T-helper 2 cell treated with Interferon-gamma antibody and Interleukin-4, amounts not matched to agents 5 μg/mL and 100 μg/mL, for 36 hours (primary cell): Measurements from ENCODE around the gene ARPP19.
"Not testable (repeated sequence)": the region's sequence is repeated elsewhere in the genome, so short reads cannot be mapped to it uniquely, and the experiment has no call there.

Source experiments
- DNase-seq: peaks from one replicate; pipeline ENCODE4 v3.0.0; 2021; ENCODE audit warnings: low spot score
- H3K27ac Mint-ChIP-seq: one replicate; pipeline ENCODE4 v1.8.0; 2021; ENCODE audit warnings: mild to moderate bottlenecking, mixed read lengths
- H3K27me3 Mint-ChIP-seq: one replicate; pipeline ENCODE4 v1.8.0; 2021; ENCODE audit warnings: low read depth, mixed read lengths
- H3K36me3 Mint-ChIP-seq: one replicate; pipeline ENCODE4 v1.8.0; 2021; ENCODE audit warnings: low read depth, mixed read lengths
- H3K4me1 Mint-ChIP-seq: one replicate; pipeline ENCODE4 v1.8.0; 2021; ENCODE audit warnings: low read depth, mixed read lengths
- H3K4me3 Mint-ChIP-seq: one replicate; pipeline ENCODE4 v1.8.0; 2022; ENCODE audit warnings: mild to moderate bottlenecking, moderate library complexity, mixed read lengths
- H3K9me3 Mint-ChIP-seq: one replicate; pipeline ENCODE4 v1.8.0; 2021; ENCODE audit warnings: mixed read lengths

ARPP19 gene

GRCh38 chr15:52568601-52569585 is at the start of gene ARPP19:
TSS of gene ARPP19 (minus strand) at chr15:52569030. CDS start at chr15:52568892, 138 bp downstream.
- DNase-seq, result peak; percentile 83
- Mint-ChIP-seq H3K9me3 (no peaks in the 10 kb centered on the region), H3K4me1 (peaks cover 27% of the 10 kb centered on the region), H3K36me3 (peaks cover 16% of the 10 kb centered on the region), H3K4me3 (peak within 1 kb of the TSS; percentile 90), H3K27me3 (no peaks in the 10 kb centered on the region), H3K27ac (peak within 1 kb of the TSS; percentile 96)

DNA sequence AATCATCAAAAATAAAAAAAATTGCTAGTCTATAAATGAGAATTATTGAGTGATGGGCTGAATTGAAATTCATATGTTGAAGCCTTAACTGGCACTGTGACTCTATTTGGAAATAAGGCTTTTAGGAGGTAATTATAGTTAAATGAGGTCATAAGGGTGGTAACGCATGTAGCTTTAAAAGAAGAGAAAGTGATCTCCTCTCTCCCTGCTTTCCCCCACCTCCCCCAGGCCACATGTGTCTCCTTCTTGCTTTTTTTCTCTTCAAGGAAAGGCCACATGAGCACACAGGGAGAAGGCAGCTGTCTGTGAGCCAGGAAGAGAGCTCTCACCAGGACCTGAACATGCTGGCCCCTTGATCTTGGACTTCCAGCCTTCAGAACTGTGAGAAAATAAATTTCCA is 48.2 kb upstream of the ARPP19 start:
- no peaks in the 10 kb centered on the region for H3K27me3 Mint-ChIP-seq
- no peak for DNase-seq

DNA sequence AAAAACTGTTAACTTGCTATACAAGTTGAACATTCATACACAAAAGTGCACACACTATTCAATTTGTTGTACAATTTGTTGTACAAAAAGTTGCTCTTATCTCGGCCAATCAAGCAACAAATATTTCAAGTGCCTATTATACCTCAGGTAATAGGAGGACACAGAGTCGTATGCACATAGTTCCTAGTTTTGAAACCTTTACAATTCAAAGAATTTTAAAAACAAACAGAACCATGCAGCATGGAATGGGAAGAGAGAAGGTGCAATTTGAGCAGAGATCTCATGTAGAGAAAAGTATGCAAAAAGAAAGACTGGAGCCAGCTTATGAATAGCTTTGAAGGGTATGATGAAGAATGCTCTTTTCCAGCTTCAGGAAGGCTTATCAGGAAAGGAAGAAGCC is 46.5 kb upstream of the ARPP19 start:
- no peak for DNase-seq
- peaks cover 1% of the 10 kb centered on the region for H3K4me1 Mint-ChIP-seq
- H3K27ac Mint-ChIP-seq, result no peak overlapping the region
- no peak overlapping the region for H3K4me3 Mint-ChIP-seq
- peaks cover 20% of the 10 kb centered on the region for H3K36me3 Mint-ChIP-seq
- no peaks in the 10 kb centered on the region for H3K27me3 Mint-ChIP-seq
- H3K9me3 Mint-ChIP-seq, result no peaks in the 10 kb centered on the region

More for the DNA sequence above, 48.2 kb upstream of the ARPP19 start:
- H3K9me3 Mint-ChIP-seq, result no peaks in the 10 kb centered on the region
- no peak overlapping the region for H3K27ac Mint-ChIP-seq
- H3K4me1 Mint-ChIP-seq, result peaks cover 3% of the 10 kb centered on the region
- H3K4me3 Mint-ChIP-seq, result no peak overlapping the region
- peaks cover 19% of the 10 kb centered on the region for H3K36me3 Mint-ChIP-seq

DNA sequence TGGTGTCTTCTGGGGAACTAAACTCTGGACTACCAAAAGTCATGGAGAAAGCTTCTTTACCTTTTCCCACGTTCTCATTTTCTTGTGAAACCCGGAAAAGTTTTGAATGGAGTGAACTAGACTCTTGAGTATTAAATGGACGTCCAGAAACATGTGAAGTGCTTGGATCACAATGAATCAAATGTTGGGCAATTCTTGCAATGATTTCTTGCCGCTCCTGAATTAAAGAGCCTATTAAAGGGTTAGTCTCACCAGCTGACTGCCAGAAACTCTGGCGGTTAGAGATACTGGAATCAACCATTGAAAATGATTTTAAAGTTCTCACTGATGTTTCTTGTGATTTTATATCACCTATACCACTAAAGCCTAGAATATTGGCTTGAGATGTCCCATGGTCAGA is 40.8 kb upstream of the ARPP19 start:
- H3K9me3 Mint-ChIP-seq, result no peaks in the 10 kb centered on the region
- H3K4me1 Mint-ChIP-seq, result no peaks in the 10 kb centered on the region
- no peak overlapping the region for H3K27ac Mint-ChIP-seq
- H3K27me3 Mint-ChIP-seq, result no peaks in the 10 kb centered on the region
- no peak for DNase-seq
- peaks cover 17% of the 10 kb centered on the region for H3K36me3 Mint-ChIP-seq
- no peak overlapping the region for H3K4me3 Mint-ChIP-seq

DNA sequence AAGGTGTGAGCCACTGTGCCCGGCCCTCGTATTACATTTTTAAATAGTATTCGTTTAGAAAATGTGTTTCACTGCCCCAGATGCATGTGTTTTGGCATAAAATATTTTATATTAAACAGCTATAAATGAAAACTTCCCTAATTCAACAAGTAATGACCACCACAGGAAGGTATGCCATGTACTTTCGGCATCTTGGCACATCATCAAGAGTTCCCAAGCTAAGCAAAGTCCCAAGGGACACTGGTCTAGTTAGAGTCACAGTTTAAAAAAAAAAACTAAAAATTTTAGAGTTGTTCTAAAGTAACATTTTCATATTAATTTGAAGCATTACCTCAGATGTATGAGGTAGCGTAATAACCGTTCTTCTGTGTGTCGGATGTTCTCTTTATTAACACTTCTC is 15.6 kb upstream of the ARPP19 start:
- DNase-seq, result no peak
- H3K27ac Mint-ChIP-seq, result no peak overlapping the region
- H3K27me3 Mint-ChIP-seq, result no peaks in the 10 kb centered on the region
- no peak overlapping the region for H3K4me3 Mint-ChIP-seq
- H3K4me1 Mint-ChIP-seq, result no peaks in the 10 kb centered on the region
- no peaks in the 10 kb centered on the region for H3K9me3 Mint-ChIP-seq
- H3K36me3 Mint-ChIP-seq, result peaks cover 10% of the 10 kb centered on the region

DNA sequence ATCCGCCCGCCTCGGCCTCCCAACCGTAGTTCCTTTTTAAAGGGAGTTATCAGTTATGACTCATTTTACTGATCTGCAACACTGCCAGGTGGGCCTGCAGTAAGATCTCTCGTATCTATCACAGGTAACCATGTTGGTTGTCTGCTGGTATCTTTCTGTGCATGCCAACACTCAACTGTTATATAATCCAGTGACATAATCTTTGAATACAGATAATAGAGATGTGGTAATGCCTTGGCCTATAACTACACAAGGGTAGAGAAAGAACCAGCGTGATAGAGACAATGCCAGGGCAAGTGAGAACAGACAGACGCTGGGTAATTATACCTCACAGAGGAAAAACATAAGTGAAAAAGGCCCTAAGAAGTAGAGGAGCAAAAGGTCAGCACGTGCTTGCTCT is 11.0 kb upstream of the ARPP19 start:
- Mint-ChIP-seq H3K9me3 (no peaks in the 10 kb centered on the region), H3K4me3 (no peak overlapping the region), H3K36me3 (peaks cover 7% of the 10 kb centered on the region), H3K27ac (no peak overlapping the region), H3K4me1 (peaks cover 1% of the 10 kb centered on the region), H3K27me3 (no peaks in the 10 kb centered on the region)
- DNase-seq, result no peak

DNA sequence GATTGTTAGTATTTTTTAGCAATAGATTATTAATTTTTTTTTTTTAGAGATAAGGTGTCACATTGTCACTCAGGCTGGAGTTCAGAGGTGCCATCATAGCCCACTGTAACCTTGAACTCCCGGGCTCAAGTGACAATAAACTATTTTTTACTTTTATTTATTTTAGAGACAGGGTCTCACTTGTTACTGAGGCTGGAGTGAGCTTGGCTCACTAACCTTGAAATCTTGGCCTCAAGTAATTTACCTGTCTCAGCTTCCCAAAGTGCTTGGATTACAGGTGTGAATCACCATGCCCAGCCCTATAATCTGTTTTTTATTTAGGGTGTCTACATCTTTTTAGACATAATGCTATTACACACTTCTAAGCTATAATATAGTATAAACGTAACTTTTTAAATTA is 7.9 kb upstream of the ARPP19 start:
- no peak for DNase-seq
- H3K4me1 Mint-ChIP-seq, result peaks cover 1% of the 10 kb centered on the region
- H3K9me3 Mint-ChIP-seq, result no peaks in the 10 kb centered on the region
- H3K27ac Mint-ChIP-seq, result no peak overlapping the region
- no peak overlapping the region for H3K4me3 Mint-ChIP-seq
- H3K27me3 Mint-ChIP-seq, result no peaks in the 10 kb centered on the region
- peaks cover 3% of the 10 kb centered on the region for H3K36me3 Mint-ChIP-seq

DNA sequence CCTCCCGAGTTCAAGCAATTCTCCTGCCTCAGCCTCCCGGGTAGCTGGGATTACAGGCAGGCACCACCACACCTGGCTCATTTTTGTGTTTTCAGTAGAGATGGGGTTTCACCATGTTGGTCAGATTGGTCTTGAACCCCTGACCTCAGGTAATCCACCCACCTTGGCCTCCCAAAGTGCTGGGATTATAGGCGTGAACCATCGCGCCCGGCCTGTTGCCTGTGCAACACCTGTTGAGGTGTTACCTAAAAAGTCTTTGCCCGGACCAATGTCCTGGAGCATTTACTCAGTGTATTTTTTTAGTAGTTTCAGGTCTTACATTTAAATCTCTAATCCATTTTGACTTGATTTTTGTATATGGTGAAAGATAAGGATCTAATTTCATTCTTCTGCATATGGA is 6.7 kb upstream of the ARPP19 start:
- not testable (repeated sequence) for H3K9me3 Mint-ChIP-seq, H3K27me3 Mint-ChIP-seq, DNase-seq, H3K36me3 Mint-ChIP-seq, H3K4me3 Mint-ChIP-seq, H3K27ac Mint-ChIP-seq, H3K4me1 Mint-ChIP-seq

GRCh38 chr15:52575072-52575471 is 6.2 kb upstream of the ARPP19 start:
- no peaks in the 10 kb centered on the region for H3K27me3 Mint-ChIP-seq
- no peak for DNase-seq
- peaks cover 2% of the 10 kb centered on the region for H3K36me3 Mint-ChIP-seq
- no peaks in the 10 kb centered on the region for H3K9me3 Mint-ChIP-seq
- H3K27ac Mint-ChIP-seq, result no peak overlapping the region
- no peak overlapping the region for H3K4me3 Mint-ChIP-seq
- peaks cover 1% of the 10 kb centered on the region for H3K4me1 Mint-ChIP-seq

- H3K27me3 Mint-ChIP-seq, H3K36me3 Mint-ChIP-seq, H3K4me1 Mint-ChIP-seq, H3K4me3 Mint-ChIP-seq, H3K9me3 Mint-ChIP-seq, DNase-seq, H3K27ac Mint-ChIP-seq: not testable (repeated sequence)
Observed at GRCh38 chr15:52574623-52575022, 5.8 kb upstream of the ARPP19 start.

DNA sequence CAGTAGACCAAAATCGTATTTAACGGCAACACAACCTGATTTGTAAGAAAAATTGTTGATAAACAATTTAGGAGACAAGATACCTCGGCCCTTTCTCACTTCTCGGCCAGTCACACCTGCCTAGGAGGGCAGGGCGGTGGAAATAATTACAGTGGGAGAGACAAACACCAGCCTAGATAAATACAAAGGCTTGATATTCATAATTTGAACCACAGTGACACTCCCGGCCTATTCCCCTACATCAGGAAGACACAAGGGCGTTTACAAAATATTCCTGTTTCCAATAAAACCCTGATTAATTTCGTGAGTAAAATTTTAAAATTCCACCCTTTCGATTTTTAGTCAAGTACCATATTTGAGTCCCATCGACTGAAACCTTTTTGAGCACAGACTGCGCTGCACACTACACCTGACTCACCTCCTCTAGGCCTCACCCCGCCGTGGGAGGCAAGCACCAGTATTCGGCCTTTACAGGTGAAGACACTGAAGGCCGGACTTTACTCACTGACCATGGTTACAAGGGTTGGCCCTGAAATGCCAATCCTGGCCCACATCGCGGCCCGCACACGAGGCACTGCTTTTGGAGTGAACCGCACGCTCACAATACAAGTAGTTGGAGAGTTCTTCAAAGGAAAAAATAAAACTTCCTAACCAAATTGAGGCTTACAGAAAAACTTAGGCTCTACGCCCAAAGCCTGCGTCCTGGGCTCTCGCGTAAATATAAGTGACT is 794 bp downstream of the ARPP19 start:
- Mint-ChIP-seq H3K9me3 (no peaks in the 10 kb centered on the region), H3K4me1 (peaks cover 33% of the 10 kb centered on the region), H3K4me3 (peak overlapping the region; percentile 90), H3K27ac (peak overlapping the region; percentile 93), H3K27me3 (no peaks in the 10 kb centered on the region), H3K36me3 (peaks cover 19% of the 10 kb centered on the region)
- DNase-seq, result peak; percentile 39

- Mint-ChIP-seq H3K9me3 (no peaks in the 10 kb centered on the region), H3K4me1 (peaks cover 38% of the 10 kb centered on the region), H3K4me3 (peak overlapping the region; percentile 90), H3K27ac (peak overlapping the region; percentile 55), H3K27me3 (no peaks in the 10 kb centered on the region), H3K36me3 (peaks cover 25% of the 10 kb centered on the region)
- no peak for DNase-seq
Observed at GRCh38 chr15:52566889-52567288, 1.9 kb downstream of the ARPP19 start.

- not testable (repeated sequence) for DNase-seq, H3K27me3 Mint-ChIP-seq, H3K9me3 Mint-ChIP-seq
- peak overlapping the region; percentile 52 for H3K27ac Mint-ChIP-seq
- H3K4me3 Mint-ChIP-seq, result peak overlapping the region; percentile 33
- H3K36me3 Mint-ChIP-seq, result peaks cover 27% of the 10 kb centered on the region
- H3K4me1 Mint-ChIP-seq, result peaks cover 48% of the 10 kb centered on the region
Observed at GRCh38 chr15:52565417-52566358, 3.1 kb downstream of the ARPP19 start.
